GM23338 (cell line): ENCODE measurements around the gene RBM19. TPM values are rescaled to one million over a fixed set of nuclear protein-coding genes. Genes with fewer than 3 reads are reported as not detected.

Source experiments
- ATAC-seq: fragments of 200-7000 bp; cut with Tn5 transposase; 3 replicates; pipeline ENCODE4 v1.9.1; 2020
- DNase-seq: peaks from one replicate; pipeline ENCODE4 v3.0.0-alpha.2; 2015; ENCODE audit warnings: low spot score
- H2AFZ ChIP-seq: fragments of 200-600 bp; sonication (generic); 2 replicates; pipeline ENCODE4 v1.8.0; 2016; ENCODE audit warnings: antibody characterized with exemption, mild to moderate bottlenecking, moderate library complexity
- H3F3A ChIP-seq: fragments of 200-600 bp; sonication (generic); replicated peaks from 2 replicates; pipeline ENCODE4 v1.8.0; 2017; ENCODE audit warnings: antibody characterized with exemption, mixed run types, low read depth
- H3K27ac ChIP-seq: fragments of 200-600 bp; sonication (generic); 2 replicates; pipeline ENCODE4 v1.6.1; 2016; ENCODE audit warnings: low read depth
- H3K27me3 ChIP-seq: fragments of 200-600 bp; sonication (generic); 2 replicates; pipeline ENCODE4 v1.8.0; 2016; ENCODE audit warnings: mild to moderate bottlenecking, mixed run types, moderate library complexity; ENCODE audit not compliant: insufficient read depth
- H3K36me3 ChIP-seq: fragments of 200-600 bp; sonication (generic); 2 replicates; pipeline ENCODE4 v1.8.0; 2016; ENCODE audit warnings: mild to moderate bottlenecking; ENCODE audit not compliant: insufficient read depth
- H3K4me1 ChIP-seq: fragments of 200-600 bp; sonication (generic); 2 replicates; pipeline ENCODE4 v1.8.0; 2016; ENCODE audit warnings: mild to moderate bottlenecking, moderate library complexity; ENCODE audit not compliant: insufficient read depth
- H3K4me2 ChIP-seq: fragments of 200-600 bp; sonication (generic); 2 replicates; pipeline ENCODE4 v1.7.1; 2017; ENCODE audit warnings: mixed run types
- H3K4me3 ChIP-seq: fragments of 200-600 bp; sonication (generic); 2 replicates; pipeline ENCODE4 v1.6.1; 2016; ENCODE audit warnings: mixed run types
- H3K79me2 ChIP-seq: fragments of 200-600 bp; sonication (generic); replicated peaks from 2 replicates; pipeline ENCODE4 v1.8.0; 2017; ENCODE audit warnings: mild to moderate bottlenecking; ENCODE audit not compliant: insufficient read depth
- H3K9me2 ChIP-seq: fragments of 200-600 bp; sonication (generic); 2 replicates; pipeline ENCODE4 v1.8.0; 2017; ENCODE audit not compliant: insufficient read depth
- H4K20me1 ChIP-seq: fragments of 200-600 bp; sonication (generic); replicated peaks from 2 replicates; pipeline ENCODE4 v1.8.0; 2017; ENCODE audit warnings: mild to moderate bottlenecking; ENCODE audit not compliant: insufficient read depth
- H3K27ac Mint-ChIP-seq: 2 replicates; pipeline ENCODE4 v1.8.0; 2020; ENCODE audit warnings: inconsistent platforms, mild to moderate bottlenecking, moderate library complexity, mixed read lengths
- H3K27me3 Mint-ChIP-seq: 3 replicates; pipeline ENCODE4 v1.8.0; 2022; ENCODE audit warnings: low read depth, mild to moderate bottlenecking, moderate library complexity, mixed read lengths, inconsistent platforms; ENCODE audit not compliant: insufficient read depth, poor library complexity
- H3K36me3 Mint-ChIP-seq: 3 replicates; pipeline ENCODE4 v1.8.0; 2021; ENCODE audit warnings: low read depth, mild to moderate bottlenecking, inconsistent platforms, moderate library complexity, mixed read lengths
- H3K4me1 Mint-ChIP-seq: 3 replicates; pipeline ENCODE4 v1.8.0; 2020; ENCODE audit warnings: mild to moderate bottlenecking, inconsistent platforms, mixed read lengths
- H3K4me3 Mint-ChIP-seq: 3 replicates; pipeline ENCODE4 v1.8.0; 2021; ENCODE audit warnings: moderate library complexity, mild to moderate bottlenecking, inconsistent platforms, mixed read lengths
- H3K9me3 Mint-ChIP-seq: 3 replicates; pipeline ENCODE4 v1.8.0; 2020; ENCODE audit warnings: moderate library complexity, mild to moderate bottlenecking, inconsistent platforms, mixed read lengths
- CREB1 ChIP-seq: fragments of 250-450 bp; sonication (Bioruptor Pico); IDR thresholded peaks from 2 replicates; pipeline ENCODE4 v1.5.0; 2020; ENCODE audit warnings: low read depth, mild to moderate bottlenecking, moderate library complexity
- CTCF ChIP-seq, 2 experiments: fragments of 200-600 bp in 1 of 2; sonication (generic) in 1 of 2; conservative IDR thresholded peaks; 2 replicates each; pipeline versions ENCODE4 v1.5.1 to v1.6.1; 2016 to 2017; ENCODE audit warnings: antibody characterized with exemption in 2 of 2, low read depth in 2 of 2, mild to moderate bottlenecking in 2 of 2, moderate library complexity in 1 of 2
- ETS1 ChIP-seq: IDR thresholded peaks from 2 replicates; pipeline ENCODE4 v1.6.1; 2016; ENCODE audit warnings: antibody characterized with exemption
- JUNB ChIP-seq: IDR thresholded peaks from one replicate; pipeline ENCODE4 v1.6.1; 2016; ENCODE audit warnings: antibody characterized with exemption; ENCODE audit not compliant: unreplicated experiment
- NANOG ChIP-seq: IDR thresholded peaks from 2 replicates; pipeline ENCODE4 v1.6.1; 2016; ENCODE audit warnings: antibody characterized with exemption, borderline replicate concordance
- POLR2AphosphoS5 ChIP-seq: IDR thresholded peaks from 2 replicates; pipeline ENCODE4 v1.6.1; 2016; ENCODE audit warnings: antibody characterized with exemption, low read depth
- STAT1 ChIP-seq: IDR thresholded peaks from one replicate; pipeline ENCODE4 v1.6.1; 2016; ENCODE audit warnings: antibody characterized with exemption; ENCODE audit not compliant: unreplicated experiment
- ZNF114 ChIP-seq: fragments of 250-450 bp; sonication (Bioruptor Pico); IDR thresholded peaks from 2 replicates; pipeline ENCODE4 v1.5.0; 2020; ENCODE audit warnings: mild to moderate bottlenecking, moderate library complexity
- ZNF331 ChIP-seq: fragments of 250-450 bp; sonication (Bioruptor Pico); IDR thresholded peaks from 2 replicates; pipeline ENCODE4 v1.5.0; 2020; ENCODE audit warnings: low read depth, mild to moderate bottlenecking, moderate library complexity
- ZNF462 ChIP-seq: fragments of 250-450 bp; sonication (Bioruptor Pico); IDR thresholded peaks from 2 replicates; pipeline ENCODE4 v1.5.0; 2020; ENCODE audit warnings: mild to moderate bottlenecking, moderate library complexity
- polyA plus RNA-seq: library from polyadenylated mRNA; unstranded; fragments of >200 nt; fragmentation: Nextera tagmentation; extraction: Ambion mirVana; gene quantifications from 2 replicates; pipeline ENCODE4 v1.2.1, GENCODE V29; 2016
- total RNA-seq: library from RNA; depleted of rRNA; stranded (reverse); fragments of >200 nt; shearing (Covaris generic); gene quantifications from 2 replicates; pipeline ENCODE4 v1.2.3, GENCODE V29; 2014
- TF ChIP-seq, protein P1 (sequence below): IDR thresholded peaks from one replicate; pipeline ENCODE4 v1.6.1; 2018; ENCODE audit warnings: antibody characterized with exemption; ENCODE audit not compliant: unreplicated experiment

Gene RBM19
- total and polyA plus RNA-seq, 2 experiments from 2014 or later, result 43.4 to 56.7 TPM

DNA sequence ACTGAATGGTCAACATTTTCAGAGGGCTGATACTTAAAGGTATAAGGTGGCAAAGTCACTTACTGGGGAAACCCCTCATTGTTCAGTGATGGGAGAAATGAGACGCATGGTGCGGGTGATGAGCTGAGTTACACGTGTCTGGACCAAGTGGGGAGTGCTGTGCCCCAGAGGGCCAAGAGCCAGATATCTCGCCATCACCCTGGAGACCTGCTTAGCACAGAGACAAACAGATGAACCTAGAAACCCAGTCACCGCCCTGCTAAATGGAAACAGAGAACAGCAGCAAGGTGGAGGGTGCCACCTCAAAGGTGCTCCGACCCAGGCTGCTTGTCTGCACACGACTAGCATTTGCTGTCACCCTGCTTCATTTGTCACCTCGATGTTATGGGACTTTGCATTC lies 92.4 kb downstream of the RBM19 start (continued):
- TF ChIP-seq JUNB, result no peak
- no peak for TF ChIP-seq CREB1 (CRISPR knock-in tag)
- no peak for TF ChIP-seq NANOG
- no peak for TF ChIP-seq ZNF114
- TF ChIP-seq STAT1, result no peak

DNA sequence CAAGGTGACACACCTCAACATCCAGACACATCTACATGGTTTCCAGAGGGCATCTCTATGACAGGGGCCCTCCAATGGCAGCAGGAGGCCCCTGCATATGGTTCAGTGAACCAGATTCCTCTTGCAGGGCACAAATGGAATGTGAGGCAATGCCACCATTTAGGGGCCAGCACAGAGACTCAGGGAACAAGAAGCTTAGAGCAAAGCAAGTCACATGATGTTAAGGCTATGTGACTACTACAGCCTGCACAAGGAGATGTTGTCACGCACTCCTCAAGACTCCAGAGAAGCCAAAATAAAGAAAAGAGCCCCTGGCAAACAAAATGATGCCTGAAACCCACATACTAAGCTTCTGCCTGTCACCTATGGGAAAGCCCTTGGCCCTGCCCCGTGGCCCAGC lies 95.2 kb downstream of the RBM19 start:
- TF ChIP-seq ZNF462 (CRISPR knock-in tag) (no peak), POLR2AphosphoS5 (no peak), ZNF331 (CRISPR knock-in tag) (no peak), JUNB (no peak), NANOG (no peak), CTCF (conservative IDR thresholded peaks at IDR 0.05; ENCODE audit: low read depth in 2 of 2) (no peak), ETS1 (no peak)
- TF ChIP-seq, protein P1, sequence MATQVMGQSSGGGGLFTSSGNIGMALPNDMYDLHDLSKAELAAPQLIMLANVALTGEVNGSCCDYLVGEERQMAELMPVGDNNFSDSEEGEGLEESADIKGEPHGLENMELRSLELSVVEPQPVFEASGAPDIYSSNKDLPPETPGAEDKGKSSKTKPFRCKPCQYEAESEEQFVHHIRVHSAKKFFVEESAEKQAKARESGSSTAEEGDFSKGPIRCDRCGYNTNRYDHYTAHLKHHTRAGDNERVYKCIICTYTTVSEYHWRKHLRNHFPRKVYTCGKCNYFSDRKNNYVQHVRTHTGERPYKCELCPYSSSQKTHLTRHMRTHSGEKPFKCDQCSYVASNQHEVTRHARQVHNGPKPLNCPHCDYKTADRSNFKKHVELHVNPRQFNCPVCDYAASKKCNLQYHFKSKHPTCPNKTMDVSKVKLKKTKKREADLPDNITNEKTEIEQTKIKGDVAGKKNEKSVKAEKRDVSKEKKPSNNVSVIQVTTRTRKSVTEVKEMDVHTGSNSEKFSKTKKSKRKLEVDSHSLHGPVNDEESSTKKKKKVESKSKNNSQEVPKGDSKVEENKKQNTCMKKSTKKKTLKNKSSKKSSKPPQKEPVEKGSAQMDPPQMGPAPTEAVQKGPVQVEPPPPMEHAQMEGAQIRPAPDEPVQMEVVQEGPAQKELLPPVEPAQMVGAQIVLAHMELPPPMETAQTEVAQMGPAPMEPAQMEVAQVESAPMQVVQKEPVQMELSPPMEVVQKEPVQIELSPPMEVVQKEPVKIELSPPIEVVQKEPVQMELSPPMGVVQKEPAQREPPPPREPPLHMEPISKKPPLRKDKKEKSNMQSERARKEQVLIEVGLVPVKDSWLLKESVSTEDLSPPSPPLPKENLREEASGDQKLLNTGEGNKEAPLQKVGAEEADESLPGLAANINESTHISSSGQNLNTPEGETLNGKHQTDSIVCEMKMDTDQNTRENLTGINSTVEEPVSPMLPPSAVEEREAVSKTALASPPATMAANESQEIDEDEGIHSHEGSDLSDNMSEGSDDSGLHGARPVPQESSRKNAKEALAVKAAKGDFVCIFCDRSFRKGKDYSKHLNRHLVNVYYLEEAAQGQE, result no peak
- no peaks in the 10 kb centered on the region for H3K9me2 ChIP-seq
- no peak overlapping the region for H3K4me3 ChIP-seq
- H3F3A ChIP-seq, result no peaks in the 10 kb centered on the region
- DNase-seq, result no peak
- H4K20me1 ChIP-seq, result no peaks in the 10 kb centered on the region
- peaks cover 1% of the 10 kb centered on the region for H3K27me3 Mint-ChIP-seq
- no peak overlapping the region for H2AFZ ChIP-seq
- H3K27ac Mint-ChIP-seq, result no peak overlapping the region; the same call in 1 of the 2 replicates
- no peak overlapping the region for H3K4me3 Mint-ChIP-seq
- no peaks in the 10 kb centered on the region for H3K79me2 ChIP-seq
- no peak for ATAC-seq
- peaks cover 29% of the 10 kb centered on the region for H3K36me3 Mint-ChIP-seq
- no peaks in the 10 kb centered on the region for H3K4me1 ChIP-seq
- H3K4me1 Mint-ChIP-seq, result peaks cover 7% of the 10 kb centered on the region
- H3K36me3 ChIP-seq, result no peaks in the 10 kb centered on the region; the same call in 1 of the 2 replicates
- H3K9me3 Mint-ChIP-seq, result peaks cover 11% of the 10 kb centered on the region; the same call in 2 of the 3 replicates
- no peak overlapping the region for H3K27ac ChIP-seq
- no peak overlapping the region for H3K4me2 ChIP-seq
- H3K27me3 ChIP-seq, result no peaks in the 10 kb centered on the region
